Measurements from ENCODE around the gene FUOM.
"Not testable (repeated sequence)": the region's sequence is repeated elsewhere in the genome, so short reads cannot be mapped to it uniquely, and the experiment has no call there.

The FUOM gene

DNA sequence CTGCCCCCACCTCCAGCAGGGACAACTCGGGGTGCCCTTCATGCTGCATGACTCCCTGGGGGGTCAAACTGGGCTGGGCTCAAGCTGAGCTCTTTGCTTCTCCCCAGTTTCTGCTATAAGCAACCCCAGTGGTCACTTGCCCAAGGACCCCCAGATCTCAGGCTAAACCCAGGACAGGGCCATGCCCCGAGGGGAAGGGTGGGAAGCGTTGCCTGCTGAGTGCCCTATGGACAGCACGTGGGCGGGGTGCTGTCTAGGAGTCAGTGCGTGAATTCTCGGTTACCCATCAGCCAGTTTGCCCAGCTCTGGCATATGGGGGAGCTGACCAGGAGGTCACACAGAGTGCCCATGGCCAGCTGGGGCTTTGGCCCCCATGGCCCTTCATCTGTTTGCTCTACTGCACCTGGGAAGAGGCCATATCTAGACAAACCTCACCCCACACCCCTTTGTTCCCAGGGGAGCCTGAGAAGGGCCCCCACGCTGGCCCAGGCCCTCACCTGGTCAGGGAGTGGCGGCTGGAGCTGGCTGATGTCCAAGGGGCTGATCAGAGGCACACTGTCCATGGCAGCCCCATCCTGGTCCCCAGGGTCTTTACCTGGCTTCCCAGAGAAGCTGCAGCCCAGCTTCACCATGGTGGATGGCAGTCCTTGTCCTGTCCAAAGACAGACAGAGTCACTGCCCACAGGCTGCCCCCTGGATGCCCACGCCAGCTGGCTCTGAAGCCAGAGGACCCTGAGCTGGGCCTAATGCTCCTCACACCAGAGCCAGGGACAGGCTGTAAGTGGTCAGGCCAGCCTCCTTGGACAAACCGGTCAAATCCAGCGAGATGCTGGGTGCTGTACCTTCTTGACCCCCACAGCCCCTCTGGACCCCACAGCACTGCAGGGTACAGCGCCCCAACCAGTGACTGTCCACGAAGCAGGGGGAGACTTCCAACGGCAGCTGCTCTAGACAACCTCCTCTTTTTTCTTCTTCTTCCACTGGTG is 29.2 kb downstream of the FUOM start:
- no peak for DNase-seq

GRCh38 chr10:133327651-133328357 is 30.0 kb downstream of the FUOM start:
- no peak for DNase-seq

DNA sequence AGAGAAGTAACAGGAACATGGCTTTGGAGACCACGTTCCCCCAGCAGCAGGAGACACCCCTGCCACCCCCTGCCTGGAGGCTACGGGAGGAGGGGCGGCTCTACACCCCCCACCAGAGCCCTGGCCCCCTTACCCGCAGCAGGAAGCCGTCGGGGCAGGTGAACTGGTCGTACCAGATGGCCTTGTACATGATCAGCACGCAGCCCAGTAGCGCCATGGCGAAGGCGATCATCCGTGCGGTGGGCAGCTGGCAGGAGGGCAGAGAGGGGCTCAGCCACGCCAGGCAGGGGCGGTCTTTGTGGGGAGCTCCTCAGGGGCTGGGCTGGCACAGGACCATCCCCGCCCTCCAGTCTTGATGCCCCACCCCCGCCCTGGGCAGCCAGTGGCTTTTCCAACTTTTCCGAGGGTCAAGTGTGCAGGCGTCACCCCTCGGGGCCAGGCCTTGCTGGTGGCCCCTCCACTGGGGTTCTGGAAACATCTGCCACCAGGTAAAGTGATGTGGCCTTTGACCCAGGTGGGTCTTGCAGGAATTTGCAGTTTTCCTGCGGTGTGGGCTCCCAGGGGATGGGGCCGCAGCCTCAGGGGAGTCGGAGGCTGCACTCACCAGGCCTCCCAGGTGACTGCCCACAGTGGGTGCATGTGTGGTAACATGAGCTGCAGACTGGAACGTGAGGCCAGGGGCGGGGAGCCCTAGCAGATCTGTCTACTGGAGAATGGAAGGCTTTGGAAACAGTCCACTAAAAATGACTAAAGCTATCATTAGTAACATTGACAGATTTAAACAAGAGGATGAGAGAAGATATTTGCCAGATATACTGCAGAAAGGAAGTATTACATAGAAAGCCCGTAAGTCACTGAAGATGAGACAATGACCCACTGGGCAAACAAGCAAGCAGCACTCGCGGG is 30.8 kb downstream of the FUOM start:
- DNase-seq = no peak

DNA sequence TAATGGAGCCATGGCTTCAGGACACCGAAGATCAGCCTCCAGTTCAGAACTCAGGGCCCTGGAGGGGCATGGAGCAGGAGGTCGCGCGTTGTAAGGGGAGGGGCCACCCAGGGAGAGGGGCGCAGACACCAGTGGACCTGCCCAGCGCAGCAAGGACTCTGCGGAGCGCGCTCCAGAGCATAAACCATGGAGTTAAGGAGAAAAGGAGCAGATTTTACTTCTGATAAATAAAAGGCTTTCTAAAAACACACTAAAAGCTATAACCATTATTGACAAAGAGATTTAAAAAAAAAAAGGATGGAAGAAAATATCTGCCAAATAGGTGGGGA is 31.6 kb downstream of the FUOM start:
- DNase-seq = no peak

DNA sequence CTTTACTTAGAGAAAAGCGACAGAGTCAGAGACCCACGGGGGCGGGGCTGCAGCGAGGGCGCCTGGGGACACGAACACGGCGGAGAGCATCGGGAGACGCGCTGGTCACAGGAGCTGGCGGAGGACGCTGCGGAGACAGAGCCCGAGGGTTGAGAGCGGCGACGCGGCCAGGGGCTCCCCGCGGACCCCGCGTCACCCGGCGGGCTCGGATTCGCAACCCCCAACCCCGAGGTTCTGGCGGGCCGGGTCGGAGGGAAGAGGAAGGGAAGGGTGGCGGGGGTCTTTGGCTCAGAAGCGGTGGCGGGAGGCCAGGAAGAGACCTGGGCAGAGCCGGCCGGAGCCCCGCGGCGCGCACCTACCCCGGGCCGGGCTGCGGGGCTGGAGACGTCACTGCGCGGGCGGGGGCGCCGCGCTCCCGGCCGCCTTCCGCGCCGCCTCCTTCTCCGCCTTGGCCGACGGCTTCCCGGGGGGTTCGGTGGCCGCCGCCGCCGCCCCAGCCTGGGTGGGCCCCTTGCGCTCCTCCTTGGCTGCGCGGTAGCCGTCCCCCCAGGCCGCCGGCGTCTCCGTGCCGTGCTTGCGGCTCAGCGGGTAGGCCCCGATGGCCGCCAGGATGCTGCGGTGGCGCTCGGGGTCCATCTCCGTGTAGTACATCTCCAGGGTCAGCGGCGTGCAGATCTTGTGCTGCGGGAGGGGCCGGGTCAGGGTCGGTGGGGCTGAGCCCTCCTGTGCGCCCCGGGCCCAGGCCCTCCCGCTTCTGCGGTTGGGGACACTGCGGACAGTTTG is 32.2 kb downstream of the FUOM start:
- no peak for DNase-seq

DNA sequence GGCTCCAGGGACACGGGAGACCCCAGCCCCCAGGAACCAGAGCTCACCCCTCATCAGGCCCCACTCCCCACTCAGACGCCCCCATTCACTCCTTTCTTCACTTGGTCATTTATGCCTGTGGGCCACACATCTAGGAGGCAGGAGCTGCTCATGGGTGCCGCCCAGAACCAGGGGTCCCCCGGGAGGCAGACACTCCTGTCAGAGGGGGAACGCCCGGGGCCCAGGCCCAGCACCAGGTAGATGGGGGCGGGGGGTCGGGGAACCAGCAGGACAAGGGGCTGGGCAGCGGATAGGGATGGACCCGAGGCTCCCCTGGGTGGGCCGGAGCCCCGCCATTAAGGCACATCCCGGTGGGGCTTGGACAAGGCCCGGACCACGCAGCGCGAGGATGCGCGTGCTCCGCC is 33.0 kb downstream of the FUOM start:
- DNase-seq = no peak

DNA sequence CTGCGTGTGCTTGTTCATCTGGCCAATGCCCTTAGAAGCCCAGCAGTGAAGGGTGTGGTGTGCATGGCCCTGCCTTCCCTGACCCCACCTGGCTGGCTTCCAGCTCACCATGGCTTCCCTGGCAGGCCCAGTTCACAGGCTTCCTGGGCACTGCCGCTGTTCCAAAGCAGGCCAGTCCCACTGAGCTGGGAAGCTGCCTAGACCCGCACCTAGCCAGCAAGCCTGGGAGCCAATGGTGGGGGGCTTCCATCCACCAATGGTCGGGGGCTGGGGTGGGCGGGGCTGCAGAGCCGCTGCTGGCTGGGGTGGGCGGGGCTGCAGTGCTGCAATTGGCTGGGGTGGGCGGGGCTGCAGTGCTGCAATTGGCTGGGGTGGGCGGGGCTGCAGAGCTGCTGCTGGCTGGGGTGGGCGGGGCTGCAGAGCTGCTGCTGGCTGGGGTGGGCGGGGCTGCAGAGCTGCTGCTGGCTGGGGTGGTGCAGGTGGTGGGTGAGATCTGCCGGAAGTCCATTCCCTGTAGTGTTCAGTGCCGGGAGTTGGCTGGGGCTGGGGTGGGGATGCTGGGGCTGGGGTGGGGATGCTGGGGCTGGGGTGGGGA is 33.5 kb downstream of the FUOM start:
- DNase-seq = peak; percentile 38

DNA sequence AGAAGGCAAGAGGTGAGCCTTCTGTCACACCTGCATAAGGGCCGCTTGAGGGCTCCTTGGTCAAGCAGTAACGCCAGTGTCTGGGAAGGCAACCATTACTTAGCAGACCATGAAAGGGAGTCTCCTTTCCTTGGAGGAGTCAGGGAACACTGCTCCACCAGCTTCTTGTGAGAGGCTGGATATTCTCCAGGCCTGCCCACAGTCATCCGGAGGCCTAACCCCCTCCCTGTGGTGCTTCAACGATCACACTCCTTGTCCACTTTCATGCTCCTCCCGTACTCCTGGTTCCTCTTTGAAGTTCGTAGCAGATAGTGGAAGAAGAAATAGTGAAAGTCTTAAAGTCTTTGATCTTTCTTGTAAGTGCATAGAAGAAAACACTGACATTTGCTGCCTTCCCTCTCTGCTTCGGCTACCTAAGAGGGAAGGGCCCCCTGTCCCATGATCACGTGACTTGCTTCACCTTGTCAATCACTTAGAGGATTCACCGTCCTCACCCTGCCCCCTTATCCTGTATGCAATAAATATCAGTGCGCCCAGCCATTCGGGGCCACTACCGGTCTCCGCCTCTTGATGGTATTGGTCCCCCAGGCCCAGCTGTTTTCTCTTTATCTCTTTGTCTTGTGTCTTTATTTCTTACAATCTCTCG is 35.6 kb downstream of the FUOM start:
- DNase-seq = not testable (repeated sequence)

DNA sequence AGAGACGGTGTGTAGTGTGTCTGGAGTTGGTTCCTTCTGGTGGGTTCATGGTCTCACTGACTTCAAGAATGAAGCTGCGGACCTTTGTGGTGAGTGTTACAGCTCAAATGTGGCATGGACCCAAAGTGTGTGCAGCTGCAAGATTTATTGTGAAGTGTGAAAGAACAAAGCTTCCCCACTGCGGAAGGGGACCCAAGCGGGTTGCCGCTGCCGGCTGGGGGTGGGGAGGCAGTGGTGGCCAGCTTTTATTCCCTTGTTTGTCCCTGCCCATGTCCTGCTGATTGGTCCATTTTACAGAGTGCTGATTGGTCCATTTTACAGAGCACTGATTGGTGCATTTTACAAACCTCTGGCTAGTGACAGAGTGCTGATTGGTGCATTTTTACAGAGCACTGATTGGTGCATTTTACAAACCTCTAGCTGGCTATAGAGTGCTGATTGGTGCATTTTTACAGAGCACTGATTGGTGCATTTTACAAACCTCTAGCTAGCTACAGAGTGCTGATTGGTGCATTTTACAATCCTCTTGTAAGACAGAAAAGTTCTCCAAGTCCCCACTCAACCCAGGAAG is 36.9 kb downstream of the FUOM start:
- not testable (repeated sequence) for DNase-seq

GRCh38 chr10:133318494-133319127 is 39.2 kb downstream of the FUOM start:
- peak; percentile 58 for DNase-seq

GRCh38 chr10:133316732-133317131 is 41.1 kb downstream of the FUOM start:
- no peak for DNase-seq

DNA sequence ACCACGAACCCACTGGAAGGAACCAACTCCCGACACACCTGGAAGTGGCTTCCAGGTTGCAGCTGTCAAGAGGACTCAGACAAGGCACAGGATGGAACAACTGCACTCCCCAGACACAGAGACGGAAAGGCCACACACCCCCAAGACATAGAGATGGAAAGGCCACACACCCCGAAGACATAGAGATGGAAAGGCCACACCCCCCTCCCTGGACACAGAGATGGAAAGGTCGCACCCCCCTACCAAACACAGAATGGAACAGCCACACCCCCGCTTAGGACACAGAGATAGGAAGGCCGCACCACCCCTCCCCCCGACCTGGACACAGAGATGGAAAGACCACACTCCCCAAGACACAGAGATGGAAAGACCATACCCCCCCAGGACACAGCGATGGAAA is 41.6 kb downstream of the FUOM start:
- no peak for DNase-seq

GRCh38 chr10:133315847-133316246 is 42.0 kb downstream of the FUOM start:
- no peak for DNase-seq

GRCh38 chr10:133314911-133315310 is 42.9 kb downstream of the FUOM start:
- no peak for DNase-seq

- DNase-seq = no peak
Observed at GRCh38 chr10:133313192-133313591, 44.6 kb downstream of the FUOM start.

GRCh38 chr10:133312769-133313145 is 45.1 kb downstream of the FUOM start:
- no peak for DNase-seq

DNA sequence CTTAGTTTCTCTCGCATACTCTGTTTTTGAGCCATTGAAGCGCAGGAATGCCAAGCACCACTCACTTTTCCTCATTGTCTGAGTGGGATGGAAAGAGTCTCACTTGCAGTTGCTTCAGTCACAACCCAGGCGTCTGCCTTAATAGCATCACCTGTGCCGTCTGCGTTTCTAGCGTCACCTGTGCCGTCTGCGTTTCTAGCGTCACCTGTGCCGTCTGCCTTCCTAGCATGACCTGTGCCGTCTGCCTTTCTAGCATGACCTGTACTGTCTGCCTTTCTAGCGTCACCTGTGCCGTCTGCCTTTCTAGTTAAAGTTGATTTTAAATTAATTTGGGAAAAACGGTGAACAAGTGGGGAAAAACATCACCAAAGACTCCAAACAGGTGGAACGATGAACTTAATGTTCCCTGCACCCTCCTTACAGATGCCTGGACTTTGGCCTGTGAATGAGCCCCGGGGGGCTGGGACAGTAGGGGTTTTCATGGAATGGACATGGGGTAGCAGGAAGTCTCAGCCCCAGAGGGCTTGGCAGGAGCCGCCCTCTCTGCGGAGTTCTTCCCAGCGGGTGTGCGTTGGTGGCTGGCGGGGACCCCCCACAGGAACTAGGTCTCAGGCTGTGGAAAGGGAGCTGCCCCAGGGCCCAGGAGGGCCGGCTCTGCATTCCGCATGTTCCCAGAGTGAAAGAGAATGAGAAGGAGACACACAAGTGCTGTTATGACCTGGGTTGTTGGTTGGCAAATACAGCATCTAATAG is 45.6 kb downstream of the FUOM start:
- DNase-seq = no peak

GRCh38 chr10:133311570-133311969 is 46.2 kb downstream of the FUOM start:
- DNase-seq = no peak

GRCh38 chr10:133310789-133311188 is 47.0 kb downstream of the FUOM start:
- no peak for DNase-seq

DNA sequence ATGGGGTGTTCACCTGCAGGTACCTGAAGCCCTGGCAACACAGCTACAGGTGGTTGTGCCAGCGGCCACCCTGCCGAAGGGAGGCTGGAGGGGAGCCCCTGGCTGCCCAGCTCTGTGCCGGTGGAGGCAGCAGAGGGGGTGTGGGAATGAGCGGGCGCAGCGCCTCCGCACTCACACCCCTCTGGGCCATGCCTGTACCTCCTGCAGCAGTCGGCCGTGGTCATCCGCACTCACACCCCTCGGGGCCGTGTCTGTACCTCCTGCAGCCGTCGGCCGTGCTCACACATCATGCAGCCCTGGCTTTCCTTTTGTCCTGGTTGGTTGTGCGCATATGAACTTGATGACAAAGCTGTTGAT is 47.4 kb downstream of the FUOM start:
- no peak for DNase-seq
